GM19372 (cell line): ENCODE data around the gene LSM7.
"Not testable (repeated sequence)": the region's sequence is repeated elsewhere in the genome, so short reads cannot be mapped to it uniquely, and the experiment has no call there.

Experiments
- ATAC-seq: cut with Tn5 transposase; IDR thresholded peaks from one replicate; pipeline ENCODE4 v1.9.1; 2021; ENCODE audit warnings: mild to moderate bottlenecking, low read depth, moderate library complexity; ENCODE audit not compliant: unreplicated experiment

The LSM7 gene

DNA sequence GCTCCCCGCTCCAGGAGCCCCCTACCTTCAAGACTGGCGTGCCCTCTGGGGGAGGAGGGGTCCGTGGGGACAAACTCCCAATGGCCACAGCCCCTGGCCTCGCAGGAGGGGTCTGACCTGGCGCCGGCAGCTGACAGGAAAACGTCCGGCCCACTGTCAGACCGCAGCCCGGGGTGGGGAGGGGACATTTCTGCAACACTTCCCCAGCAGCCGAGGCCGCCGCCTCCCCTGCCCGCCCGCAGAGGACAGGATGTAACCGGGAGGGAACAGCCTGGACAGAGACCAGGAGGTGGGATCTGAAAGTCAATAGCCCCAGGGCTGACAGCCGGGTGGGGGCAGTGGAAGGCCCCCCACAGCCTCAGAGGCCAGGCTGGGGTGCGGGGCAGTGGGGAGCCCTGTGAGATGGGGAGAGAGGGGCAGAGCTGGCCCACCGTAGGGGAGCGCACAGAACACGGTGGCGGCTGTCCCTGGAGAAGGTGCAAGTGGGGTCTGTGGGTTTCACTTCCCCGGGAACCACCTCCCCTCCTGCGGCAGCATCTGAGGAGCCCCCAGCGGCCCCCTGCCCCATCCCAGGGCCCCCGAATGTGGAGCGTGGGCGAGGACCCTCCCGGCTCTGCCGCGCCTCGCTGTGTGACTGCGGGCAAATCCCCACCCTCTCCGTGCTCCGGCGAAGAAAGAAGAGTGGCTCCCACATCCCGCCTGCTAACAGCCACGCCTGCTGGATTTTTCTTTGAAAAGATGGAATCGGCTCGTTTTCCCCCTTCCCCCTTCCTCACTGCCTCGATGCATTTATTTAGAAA, 46.1 kb downstream of the LSM7 start, which contains the start of gene PEAK3:
Gene PEAK3, minus strand, starts transcription at position 114 of the 800 bp plus-strand sequence. CDS start 1,244 bp downstream, outside the sequence.
- ATAC-seq = no peak

DNA sequence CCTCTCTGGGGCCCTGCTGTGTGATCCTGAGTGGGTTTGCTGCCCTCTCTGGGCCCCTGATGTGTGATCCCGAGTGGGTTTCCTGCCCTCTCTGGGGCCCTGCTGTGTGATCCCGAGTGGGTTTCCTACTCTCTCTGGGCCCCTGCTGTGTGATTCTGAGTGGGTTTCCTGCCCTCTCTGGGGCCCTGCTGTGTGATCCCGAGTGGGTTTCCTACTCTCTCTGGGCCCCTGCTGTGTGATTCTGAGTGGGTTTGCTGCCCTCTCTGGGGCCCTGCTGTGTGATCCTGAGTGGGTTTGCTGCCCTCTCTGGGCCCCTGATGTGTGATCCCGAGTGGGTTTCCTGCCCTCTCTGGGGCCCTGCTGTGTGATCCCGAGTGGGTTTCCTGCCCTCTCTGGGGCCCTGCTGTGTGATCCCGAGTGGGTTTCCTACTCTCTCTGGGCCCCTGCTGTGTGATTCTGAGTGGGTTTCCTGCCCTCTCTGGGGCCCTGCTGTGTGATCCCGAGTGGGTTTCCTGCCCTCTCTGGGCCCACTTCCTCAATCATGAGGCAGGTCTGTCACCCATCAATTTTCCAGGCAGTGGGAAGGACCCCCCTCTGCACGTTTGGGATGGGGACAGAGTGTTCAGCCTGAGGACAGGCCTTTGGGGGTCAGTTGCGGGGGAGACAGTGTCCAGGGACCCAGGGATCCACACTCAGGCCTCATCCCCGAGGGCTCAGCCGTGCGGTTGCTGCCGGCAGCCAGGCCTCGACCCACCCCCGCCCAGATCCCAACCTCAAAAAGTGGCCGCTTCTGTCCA, 46.9 kb downstream of the LSM7 start:
- not testable (repeated sequence) for ATAC-seq

DNA sequence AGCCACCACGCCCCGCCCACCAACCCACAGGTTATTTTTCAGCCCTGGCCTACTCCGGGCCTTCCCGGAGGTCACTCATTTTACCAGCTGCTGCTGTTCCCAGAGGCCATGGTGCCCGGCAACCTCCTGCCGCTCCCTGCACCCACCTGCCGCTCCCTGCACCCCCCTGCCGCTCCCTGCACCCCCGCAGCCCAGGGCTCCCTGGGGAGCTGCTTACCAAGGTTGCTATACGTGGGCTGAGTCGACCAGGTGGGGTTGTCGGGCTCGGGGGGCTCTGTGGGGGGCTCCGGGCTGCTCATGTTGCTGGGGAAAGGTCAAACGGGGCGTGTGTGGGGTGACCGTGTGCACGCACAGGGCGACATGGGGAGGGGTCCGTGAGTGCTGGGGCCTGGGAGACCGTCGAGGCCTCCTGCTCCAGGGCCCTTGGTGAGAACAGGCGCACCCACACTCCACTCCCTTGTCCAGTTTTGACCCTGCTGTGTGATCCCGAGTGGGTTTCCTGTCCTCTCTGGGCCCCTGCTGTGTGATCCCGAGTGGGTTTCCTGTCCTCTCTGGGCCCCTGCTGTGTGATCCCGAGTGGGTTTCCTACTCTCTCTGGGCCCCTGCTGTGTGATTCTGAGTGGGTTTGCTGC, 47.6 kb downstream of the LSM7 start:
- ATAC-seq = no peak

DNA sequence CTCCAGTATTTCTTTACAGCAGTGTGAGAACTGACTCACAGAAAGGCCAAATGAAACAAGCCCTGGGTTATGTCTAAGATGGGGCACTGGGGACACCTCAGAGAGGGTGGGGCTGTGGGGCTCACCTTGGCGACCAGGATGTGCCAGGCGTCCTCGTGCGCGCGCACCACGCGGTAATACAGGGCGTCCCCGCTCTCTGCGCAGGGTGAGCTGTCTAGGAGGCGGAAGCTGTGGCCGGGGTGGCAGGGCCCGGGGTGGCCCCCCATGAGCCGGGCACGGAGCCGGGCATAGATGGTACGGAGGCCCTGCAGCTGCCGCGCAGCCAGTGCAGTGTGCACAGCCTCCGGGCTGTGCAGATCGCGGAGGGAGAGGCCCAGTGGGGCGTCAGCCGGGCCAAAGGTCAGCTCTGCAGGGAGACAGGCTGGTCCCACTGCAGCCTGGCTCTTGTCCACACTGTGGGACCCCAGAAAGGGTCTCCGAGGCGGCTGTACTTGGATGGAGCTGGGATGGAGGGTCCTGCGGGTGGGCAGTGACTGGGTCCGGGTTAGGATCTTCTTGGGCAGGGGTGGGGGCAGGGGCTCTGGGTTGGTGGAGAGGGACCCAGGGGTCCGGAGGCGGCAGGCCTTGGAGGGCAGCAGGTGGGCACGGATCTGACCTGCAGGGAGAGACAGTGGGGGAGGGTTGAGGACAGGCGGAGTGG, 49.8 kb downstream of the LSM7 start:
- ATAC-seq = no peak

DNA sequence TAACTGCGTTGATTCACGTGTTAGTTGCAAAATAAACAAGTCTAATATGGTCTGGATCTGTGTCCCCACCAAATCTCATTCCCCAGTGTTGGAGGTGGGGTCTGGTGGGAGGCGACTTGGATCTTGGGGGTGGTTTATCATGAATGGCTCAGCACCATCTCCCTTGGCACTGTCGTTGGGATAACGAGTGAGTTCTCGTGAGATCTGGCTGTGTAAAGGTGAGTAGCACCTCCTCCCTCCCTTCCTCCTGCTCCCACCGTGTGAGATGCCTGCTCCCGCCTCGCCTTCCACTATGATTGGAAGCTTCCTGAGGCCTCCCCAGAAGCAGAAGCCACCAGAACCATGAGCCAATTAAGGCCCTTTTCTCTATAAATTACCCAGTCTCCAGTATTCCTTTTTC, 51.2 kb downstream of the LSM7 start:
- no peak for ATAC-seq

DNA sequence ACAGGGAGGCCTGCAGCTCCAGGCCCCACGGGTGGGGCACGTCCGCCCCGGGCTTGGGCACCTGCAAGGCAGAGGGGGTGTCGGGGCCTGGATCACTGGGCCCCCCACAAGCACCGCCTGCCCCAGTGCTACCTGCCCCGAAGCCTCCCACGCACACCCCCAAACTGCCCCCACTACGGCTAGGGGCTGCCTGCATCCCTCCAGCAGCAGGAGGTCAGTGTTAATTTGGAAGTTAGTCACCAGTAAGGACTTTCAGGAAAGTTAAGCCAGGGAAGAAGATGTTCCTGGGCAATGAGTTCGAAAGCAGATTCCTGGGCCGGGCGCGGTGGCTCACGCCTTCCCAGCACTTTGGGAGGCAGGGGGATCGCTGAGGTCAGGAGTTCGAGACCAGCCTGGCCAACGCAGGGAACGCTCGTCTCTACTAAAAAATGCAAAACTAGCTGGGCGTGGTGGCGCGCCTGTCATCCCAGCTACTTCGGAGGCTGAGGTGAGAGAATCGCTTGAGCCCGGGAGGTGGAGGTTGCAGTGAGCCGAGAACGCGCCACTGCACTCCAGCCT, 51.9 kb downstream of the LSM7 start:
- no peak for ATAC-seq

DNA sequence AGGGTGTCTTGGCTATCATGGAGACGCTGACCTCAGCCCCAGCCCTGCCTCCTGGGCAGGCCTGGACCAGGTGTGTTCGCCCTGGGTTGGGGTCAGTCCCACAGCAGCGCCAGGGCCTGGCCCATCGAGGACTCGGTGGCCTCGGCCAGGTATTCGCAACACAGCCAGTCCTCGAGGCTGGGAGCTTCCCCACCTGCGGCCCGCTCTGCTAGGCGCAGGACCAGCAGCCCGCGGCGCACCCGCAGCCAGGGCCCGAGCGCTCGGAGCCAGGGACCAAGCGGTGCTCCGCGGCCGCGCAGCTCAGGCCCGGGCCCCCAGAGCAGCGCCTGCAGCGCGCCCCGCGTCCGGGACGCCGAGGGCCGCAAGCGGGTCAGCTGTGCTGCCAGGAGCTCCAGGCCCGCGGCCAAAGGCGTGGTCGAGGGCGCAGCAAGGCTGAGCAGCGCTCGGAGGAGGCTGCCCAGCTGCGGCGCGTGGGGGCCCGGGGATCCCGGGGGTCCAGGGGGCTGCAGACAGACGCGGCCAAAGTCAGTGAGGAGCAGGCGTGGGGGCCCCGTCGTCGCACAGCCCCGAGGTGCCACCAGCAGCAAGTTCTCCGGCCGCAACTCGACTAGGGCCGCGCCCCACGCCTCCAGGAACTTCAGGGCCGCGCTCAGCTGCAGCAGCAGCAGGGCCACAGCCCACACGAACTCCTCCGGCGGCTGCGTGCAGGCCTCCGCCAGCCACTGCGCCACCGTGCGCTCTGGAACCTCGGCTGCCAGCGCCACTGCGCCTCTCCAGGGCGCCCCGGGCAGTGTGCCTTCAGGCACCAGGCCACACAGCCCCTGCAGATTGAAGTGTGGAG, 52.6 kb downstream of the LSM7 start:
- ATAC-seq = no peak

DNA sequence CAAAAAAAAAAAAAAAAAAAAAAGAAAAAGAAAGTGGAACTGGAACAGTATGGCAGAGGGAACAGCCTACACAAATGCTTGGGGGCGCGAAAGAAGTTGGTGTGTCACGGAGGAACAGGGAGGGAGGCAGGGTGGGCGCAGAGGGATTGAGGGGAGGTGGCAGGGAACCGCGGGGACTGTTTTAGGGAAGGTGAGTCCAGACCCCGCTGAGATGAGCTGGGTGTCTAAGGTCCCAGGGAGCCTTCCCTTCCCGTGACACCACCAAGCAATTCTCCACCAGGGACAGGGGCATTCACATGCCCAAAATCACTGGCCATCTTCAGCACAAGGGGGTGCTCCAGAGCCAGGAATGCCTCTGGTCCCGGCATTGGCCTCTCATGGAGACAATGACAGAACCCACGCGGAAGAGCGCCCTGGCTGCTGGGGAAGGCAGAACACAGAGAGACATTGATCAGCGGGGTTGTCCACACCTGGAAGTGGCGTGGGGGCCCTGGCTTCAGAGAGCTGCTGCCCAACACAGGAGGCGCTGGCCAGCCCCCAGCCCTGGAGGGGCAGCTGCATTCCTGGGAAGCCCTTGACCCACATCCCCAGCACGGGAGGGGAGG, 53.4 kb downstream of the LSM7 start:
- no peak for ATAC-seq

DNA sequence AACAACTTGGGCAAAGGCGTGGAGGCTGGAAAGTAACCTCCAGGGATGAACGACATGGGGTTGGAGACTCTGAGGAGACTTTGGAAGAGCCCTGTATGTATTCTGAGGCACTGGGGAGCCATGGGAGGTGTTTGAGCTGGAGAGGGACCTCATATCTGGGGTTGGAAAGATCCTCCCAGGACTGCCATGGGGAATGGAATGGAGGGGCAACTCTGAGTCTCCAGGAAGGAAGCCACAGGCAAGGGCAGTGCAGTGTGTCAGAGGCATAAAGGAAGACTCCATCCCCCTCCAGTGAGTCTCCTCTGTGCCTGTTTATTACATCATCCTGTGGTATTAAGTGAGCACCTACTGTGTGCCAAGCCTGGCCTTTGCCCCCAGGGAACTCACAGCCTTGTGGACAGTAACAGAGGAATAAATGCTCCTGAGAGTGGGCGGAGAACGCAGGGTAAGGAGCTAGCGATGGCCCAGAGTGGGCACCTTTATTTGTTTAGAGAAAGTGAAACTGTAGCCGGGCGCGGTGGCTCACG, 54.1 kb downstream of the LSM7 start:
- no peak for ATAC-seq

DNA sequence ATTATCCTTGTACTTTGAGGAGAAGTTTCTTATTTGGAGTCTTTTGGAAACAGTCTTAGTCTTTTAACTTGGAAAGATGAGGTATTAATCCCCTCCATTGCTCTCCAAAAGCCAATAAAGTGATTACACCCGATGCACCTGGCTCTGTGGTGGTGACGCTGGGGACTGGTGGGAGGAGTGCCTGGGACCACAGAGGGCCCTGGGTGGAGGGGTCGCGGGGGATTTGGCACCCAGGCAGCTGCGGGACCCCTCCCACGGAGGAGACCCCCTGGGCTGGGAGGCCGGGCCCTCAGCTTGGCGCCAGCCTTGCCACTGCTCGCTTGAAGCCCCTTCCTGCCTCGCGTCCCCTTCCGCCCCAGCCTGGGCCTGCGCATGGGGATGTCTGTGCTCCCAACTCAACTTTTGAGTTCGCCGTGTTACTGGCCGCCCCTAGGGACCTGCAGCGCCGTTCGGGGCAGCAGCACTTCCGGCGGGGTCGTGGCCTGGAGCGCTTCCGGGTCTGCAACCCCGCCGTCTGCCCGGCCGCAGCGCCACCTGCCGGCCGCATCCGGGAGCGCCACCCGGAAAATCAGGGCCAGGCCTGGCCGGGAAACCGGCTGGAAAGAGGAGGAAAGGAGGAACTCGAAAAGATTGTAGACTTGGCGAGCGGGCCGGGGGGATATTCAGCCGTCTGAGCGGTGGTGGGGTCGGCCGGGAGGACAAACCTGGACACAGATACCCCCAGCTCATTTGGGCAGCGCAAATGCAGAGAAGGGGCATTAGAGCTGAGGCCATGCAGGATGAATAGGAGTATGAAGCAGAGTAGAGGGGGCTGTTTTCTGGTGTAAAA, 54.8 kb downstream of the LSM7 start:
- ATAC-seq = no peak
